ES-I3 (cell line): ENCODE data around the gene HAUS6.
A peak's percentile ranks its signal among the peaks of the same experiment; 100 is the strongest.
"Not testable (repeated sequence)": the region's sequence is repeated elsewhere in the genome, so short reads cannot be mapped to it uniquely, and the experiment has no call there.

Experiments used
- H3K36me3 ChIP-seq: 2 replicates; pipeline ENCODE4 v1.6.1; 2013; ENCODE audit warnings: mild to moderate bottlenecking, low read length, control low read depth, moderate library complexity; ENCODE audit not compliant: insufficient read depth
- H3K4me1 ChIP-seq: 2 replicates; pipeline ENCODE4 v1.6.1; 2013; ENCODE audit warnings: mild to moderate bottlenecking, control low read depth, low read length; ENCODE audit not compliant: insufficient read depth
- H3K9ac ChIP-seq: 2 replicates; pipeline ENCODE4 v1.6.1; 2013; ENCODE audit warnings: low read depth, mild to moderate bottlenecking, low read length, moderate library complexity
- H3K9me3 ChIP-seq: 2 replicates; pipeline ENCODE4 v1.6.1; 2013; ENCODE audit warnings: mild to moderate bottlenecking, low read length, moderate library complexity; ENCODE audit not compliant: control insufficient read depth, insufficient read depth

The HAUS6 gene

DNA sequence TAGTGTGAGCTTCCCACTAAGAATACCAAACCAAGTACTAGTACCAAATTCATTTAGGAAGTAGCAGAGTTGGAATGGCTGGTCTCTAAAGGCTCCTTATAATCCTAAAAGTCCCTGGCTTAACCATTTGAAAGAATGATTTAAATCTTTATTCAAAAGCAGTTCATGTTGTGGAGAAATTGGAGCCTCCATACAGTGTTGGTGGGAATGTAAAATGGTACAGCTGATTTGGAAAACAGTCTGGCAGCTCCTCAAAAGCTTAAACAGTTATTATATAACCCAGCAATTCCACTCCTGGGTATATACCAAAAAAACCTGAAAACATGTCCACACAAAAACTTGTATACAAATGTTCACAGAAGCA is 21.7 kb upstream of the HAUS6 start:
- H3K9ac ChIP-seq = no peak overlapping the region
- H3K4me1 ChIP-seq = peaks cover 4% of the 10 kb centered on the region; the same call in 1 of the 2 replicates
- H3K36me3 ChIP-seq = peaks cover 25% of the 10 kb centered on the region
- no peaks in the 10 kb centered on the region for H3K9me3 ChIP-seq

GRCh38 chr9:19122490-19123042 is 19.9 kb upstream of the HAUS6 start:
- H3K36me3 ChIP-seq = peaks cover 35% of the 10 kb centered on the region
- peaks cover 4% of the 10 kb centered on the region; the same call in 1 of the 2 replicates for H3K4me1 ChIP-seq
- H3K9ac ChIP-seq = no peak overlapping the region
- H3K9me3 ChIP-seq = no peaks in the 10 kb centered on the region

DNA sequence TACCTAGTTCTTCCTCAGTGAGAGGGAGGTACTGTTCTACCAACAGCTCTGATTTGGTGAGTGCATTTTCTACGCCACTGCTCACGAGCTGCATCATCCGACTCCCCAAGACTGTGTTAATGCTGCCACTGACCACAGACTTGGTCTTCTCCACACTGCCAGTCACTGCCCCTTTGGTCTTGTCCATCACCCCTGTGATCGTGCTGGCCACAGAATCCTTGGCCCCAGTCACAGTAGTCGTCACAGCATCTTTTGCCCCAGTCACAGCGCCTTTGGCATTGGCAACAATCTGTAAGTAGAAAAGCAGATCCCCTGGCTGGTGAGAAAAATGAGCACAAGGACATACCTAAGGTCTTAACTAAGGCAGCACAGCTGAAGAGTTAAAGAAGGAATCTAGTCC is 18.2 kb upstream of the HAUS6 start:
- H3K9ac ChIP-seq = no peak overlapping the region
- peaks cover 3% of the 10 kb centered on the region for H3K4me1 ChIP-seq
- H3K9me3 ChIP-seq = no peaks in the 10 kb centered on the region
- H3K36me3 ChIP-seq = peaks cover 36% of the 10 kb centered on the region

- H3K36me3 ChIP-seq = peaks cover 38% of the 10 kb centered on the region
- peaks cover 9% of the 10 kb centered on the region for H3K4me1 ChIP-seq
- H3K9me3 ChIP-seq = no peaks in the 10 kb centered on the region
- no peak overlapping the region for H3K9ac ChIP-seq
Observed at GRCh38 chr9:19119801-19120440, 17.2 kb upstream of the HAUS6 start.

- Histone ChIP-seq H3K9ac (no peak overlapping the region), H3K4me1 (peaks cover 16% of the 10 kb centered on the region), H3K36me3 (peaks cover 38% of the 10 kb centered on the region), H3K9me3 (no peaks in the 10 kb centered on the region)
Observed at GRCh38 chr9:19119246-19119645, 16.5 kb upstream of the HAUS6 start.

- Histone ChIP-seq H3K4me1 (peaks cover 19% of the 10 kb centered on the region), H3K9me3 (no peaks in the 10 kb centered on the region), H3K36me3 (peaks cover 26% of the 10 kb centered on the region), H3K9ac (no peak overlapping the region)
Observed at GRCh38 chr9:19117039-19117716, 14.5 kb upstream of the HAUS6 start.

- H3K36me3 ChIP-seq = peaks cover 26% of the 10 kb centered on the region
- H3K9ac ChIP-seq = no peak overlapping the region
- H3K9me3 ChIP-seq = no peaks in the 10 kb centered on the region
- peaks cover 19% of the 10 kb centered on the region for H3K4me1 ChIP-seq
Observed at GRCh38 chr9:19116107-19116790, 13.5 kb upstream of the HAUS6 start.

DNA sequence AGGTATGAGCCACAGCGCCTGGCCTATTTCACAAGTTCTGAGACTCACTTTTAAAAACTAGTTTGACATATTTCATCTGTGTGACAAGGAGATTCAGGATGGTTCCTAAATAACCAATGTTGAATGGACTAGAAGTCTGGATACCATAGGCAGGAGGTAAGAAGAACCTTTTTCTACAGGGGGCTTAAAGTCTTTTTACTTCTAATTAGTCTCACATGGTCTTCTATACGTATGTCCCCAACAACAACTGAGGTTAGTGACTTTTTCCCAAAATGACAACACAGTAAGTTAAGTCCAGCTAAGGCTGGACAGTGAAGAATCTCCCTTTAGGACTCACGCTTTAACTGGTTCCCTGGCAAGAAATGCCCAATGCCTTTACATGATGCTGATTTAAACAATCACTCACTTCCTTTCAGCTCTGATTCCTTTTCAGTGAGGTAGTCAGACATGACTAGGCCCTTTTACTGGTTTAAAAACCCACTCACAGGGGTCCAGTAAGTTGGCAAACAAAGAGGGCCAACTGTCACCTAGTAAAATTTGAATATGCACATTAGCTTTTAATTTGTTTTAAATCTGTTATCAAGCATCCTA is 12.1 kb upstream of the HAUS6 start:
- H3K36me3 ChIP-seq = peaks cover 17% of the 10 kb centered on the region
- H3K9me3 ChIP-seq = no peaks in the 10 kb centered on the region
- H3K4me1 ChIP-seq = peaks cover 19% of the 10 kb centered on the region
- H3K9ac ChIP-seq = no peak overlapping the region

DNA sequence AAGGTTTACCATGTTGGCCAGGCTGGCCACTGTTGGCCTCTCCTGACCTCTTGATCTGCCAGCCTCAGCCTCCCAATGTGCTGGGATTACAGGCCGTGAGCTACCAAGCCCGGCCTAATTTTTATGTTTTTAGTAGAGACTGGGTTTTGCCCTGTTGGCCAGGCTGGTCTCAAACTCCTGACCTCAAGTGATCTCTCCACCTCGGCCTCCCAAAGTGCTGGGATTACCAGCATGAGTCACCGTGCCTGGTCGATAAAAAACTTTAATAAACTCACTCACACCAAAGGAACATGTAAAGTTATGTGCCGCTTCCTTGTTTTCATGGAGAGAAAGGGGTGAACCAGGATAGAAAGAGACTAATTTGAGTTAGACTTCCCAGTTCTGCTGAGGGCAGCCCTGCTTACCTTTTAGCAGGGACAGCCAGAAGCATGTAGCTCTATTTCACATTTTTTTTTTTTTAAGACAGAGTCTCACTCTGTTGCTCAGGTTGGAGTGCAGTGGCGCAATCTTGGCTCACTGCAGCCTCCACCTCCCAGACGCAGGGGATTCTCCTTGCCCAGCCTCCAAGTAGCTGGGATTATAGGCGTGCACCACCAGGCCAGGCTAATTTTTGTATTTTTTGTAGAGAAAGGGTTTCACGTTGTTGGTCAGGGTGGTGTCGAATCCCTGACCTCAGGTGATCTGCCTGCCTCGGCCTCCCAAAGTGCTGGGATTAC is 11.4 kb upstream of the HAUS6 start:
- Histone ChIP-seq H3K9ac (no peak overlapping the region), H3K9me3 (no peaks in the 10 kb centered on the region), H3K4me1 (peaks cover 19% of the 10 kb centered on the region)

DNA sequence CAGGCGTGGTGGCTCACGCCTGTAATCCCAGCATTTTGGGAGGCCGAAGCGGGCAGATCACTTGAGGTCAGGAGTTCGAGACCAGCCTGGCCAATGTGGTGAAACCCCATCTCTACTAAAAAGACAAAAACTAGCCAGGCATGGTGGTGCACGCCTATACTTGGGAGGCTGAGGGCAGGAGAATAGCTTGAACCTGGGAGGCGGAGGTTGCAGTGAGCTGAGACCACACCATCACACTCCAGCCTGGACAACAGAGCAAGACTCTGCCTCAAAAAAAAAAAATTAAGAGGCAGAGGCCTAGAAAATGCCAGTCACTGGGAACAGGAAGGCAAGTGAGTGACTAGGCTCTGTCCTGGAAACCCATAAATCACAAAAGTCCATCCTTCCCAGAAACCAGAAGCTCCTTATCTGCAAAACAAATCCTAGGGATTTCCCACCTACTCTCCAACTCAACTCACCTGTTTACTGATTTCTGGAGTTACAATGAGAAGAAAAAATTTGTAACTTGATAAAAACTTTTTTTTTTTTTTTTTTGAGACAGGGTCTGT is 10.4 kb upstream of the HAUS6 start:
- H3K36me3 ChIP-seq, H3K9me3 ChIP-seq, H3K9ac ChIP-seq: not testable (repeated sequence)
- peaks cover 19% of the 10 kb centered on the region for H3K4me1 ChIP-seq

More for the DNA sequence above, 11.4 kb upstream of the HAUS6 start:
- peaks cover 10% of the 10 kb centered on the region; the same call in 1 of the 2 replicates for H3K36me3 ChIP-seq

DNA sequence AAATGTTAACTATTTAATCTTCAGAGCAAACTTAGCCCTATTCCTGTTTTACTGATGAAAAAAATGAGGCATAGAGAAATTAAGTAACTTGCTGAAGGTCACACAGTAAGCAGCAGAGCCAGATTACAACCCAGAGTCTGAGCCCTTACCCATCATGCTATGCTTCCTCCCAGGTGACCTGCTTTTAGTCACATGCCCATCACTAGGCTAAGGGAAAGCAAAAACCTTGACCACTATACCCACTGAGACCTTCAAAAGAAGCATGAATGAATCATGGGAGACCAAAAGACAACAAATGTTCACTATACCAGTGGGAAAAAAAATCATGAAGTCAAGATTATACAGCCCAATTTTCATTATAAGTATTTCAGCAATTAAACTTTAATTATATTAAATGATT is 5.3 kb upstream of the HAUS6 start:
- Histone ChIP-seq H3K9ac (no peak overlapping the region), H3K4me1 (peaks cover 6% of the 10 kb centered on the region; the same call in 1 of the 2 replicates), H3K36me3 (no peaks in the 10 kb centered on the region), H3K9me3 (no peaks in the 10 kb centered on the region)

DNA sequence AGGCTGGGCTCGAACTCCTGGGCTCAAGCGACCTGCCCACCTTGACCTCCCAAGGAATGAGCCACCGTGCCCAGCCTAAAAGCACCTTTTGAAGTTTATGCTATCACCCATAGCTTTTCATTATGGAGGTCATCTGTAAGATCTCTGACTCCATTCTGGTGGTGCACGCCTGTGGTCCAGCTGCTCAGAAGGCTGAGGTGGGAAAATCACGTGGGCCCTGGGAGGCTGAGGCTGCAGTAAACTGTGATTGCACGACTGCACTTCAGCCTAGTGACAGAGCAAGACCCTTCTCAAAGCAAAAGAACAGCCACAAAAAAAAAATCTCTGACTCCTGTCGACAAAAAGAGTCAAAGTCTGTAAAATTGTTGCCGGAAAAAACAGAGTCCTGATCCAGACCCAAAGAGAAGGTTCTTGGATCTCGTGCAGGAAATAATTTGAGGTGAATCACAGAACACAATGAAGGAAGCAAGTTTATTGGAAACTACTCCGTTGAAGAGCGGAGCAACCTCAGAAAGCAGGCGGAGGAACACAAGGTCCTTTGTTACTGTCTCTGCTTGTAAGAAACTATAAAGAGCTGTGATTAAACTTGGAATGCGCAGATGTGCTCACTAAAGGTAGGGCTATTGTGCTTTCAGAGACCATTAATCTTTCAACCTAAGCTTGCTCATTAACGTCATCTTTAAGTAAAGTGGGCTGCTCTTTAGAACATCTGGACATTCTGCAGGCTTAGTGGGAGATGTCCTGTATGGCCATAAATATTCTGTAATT is 2.0 kb upstream of the HAUS6 start:
- Histone ChIP-seq H3K4me1 (peaks cover 6% of the 10 kb centered on the region; the same call in 1 of the 2 replicates), H3K36me3 (no peaks in the 10 kb centered on the region), H3K9me3 (no peaks in the 10 kb centered on the region), H3K9ac (no peak overlapping the region)

GRCh38 chr9:19102181-19102630 is 498 bp downstream of the HAUS6 start:
- Histone ChIP-seq H3K9ac (peak overlapping the region; percentile 80), H3K4me1 (peaks cover 6% of the 10 kb centered on the region; the same call in 1 of the 2 replicates), H3K9me3 (no peaks in the 10 kb centered on the region)

More at GRCh38 chr9:19102181-19102630, 498 bp downstream of the HAUS6 start:
- H3K36me3 ChIP-seq = no peaks in the 10 kb centered on the region
